PC-3 (cell line): ENCODE results near the gene CLPTM1L. TPM values are rescaled to one million over a fixed set of nuclear protein-coding genes. Genes with fewer than 3 reads are reported as not detected.
"Not testable (repeated sequence)": the region's sequence is repeated elsewhere in the genome, so short reads cannot be mapped to it uniquely, and the experiment has no call there.

Source experiments
- ATAC-seq: fragments of 200-7000 bp; cut with Tn5 transposase; 2 replicates; pipeline ENCODE4 v1.9.1; 2020; ENCODE audit warnings: mild to moderate bottlenecking, moderate library complexity
- BruUV-seq: library from RNA; stranded (reverse); fragments of 400-500 nt; replicated peaks from 2 replicates; lab custom pipeline; 2021; lab: Mats Ljungman, UMichigan
- CTCF ChIA-PET: fragments of 300-600 bp; sonication (Branson Sonifier 250); formaldehyde crosslinking; loops from one replicate; lab custom pipeline; 2022; ENCODE audit warnings: antibody characterized with exemption; lab: Charles Lee
- POLR2A ChIA-PET: fragments of 300-600 bp; sonication (Branson Sonifier 250); formaldehyde crosslinking; loops from one replicate; lab custom pipeline; 2022; ENCODE audit warnings: antibody characterized with exemption; ENCODE audit not compliant: unreplicated experiment; lab: Charles Lee
- DNase-seq: peaks from one replicate; pipeline ENCODE4 v3.0.0-alpha.2; 2015
- H2AFZ ChIP-seq: fragments of 300-600 bp; sonication (generic); 2 replicates; pipeline ENCODE4 v1.6.0; 2016; ENCODE audit warnings: antibody characterized with exemption, low read length
- H3F3A ChIP-seq: fragments of 300-600 bp; sonication (generic); one replicate; pipeline ENCODE4 v1.6.0; 2017; ENCODE audit warnings: antibody characterized with exemption, low read length, control low read depth, mild to moderate bottlenecking; ENCODE audit not compliant: unreplicated experiment
- H3K27ac ChIP-seq: fragments of 300-600 bp; sonication (generic); 2 replicates; pipeline ENCODE4 v1.5.1; 2016; ENCODE audit warnings: mild to moderate bottlenecking, low read length
- H3K27me3 ChIP-seq: fragments of 300-600 bp; sonication (generic); 2 replicates; pipeline ENCODE4 v1.6.1; 2016; ENCODE audit warnings: low read length, mixed read lengths
- H3K36me3 ChIP-seq: fragments of 300-600 bp; sonication (generic); 2 replicates; pipeline ENCODE4 v1.6.1; 2016; ENCODE audit warnings: low read depth, mixed run types, low read length, mixed read lengths
- H3K4me1 ChIP-seq: fragments of 300-600 bp; sonication (generic); 2 replicates; pipeline ENCODE4 v1.5.1; 2016; ENCODE audit warnings: low read length; ENCODE audit not compliant: insufficient read depth
- H3K4me2 ChIP-seq: fragments of 300-600 bp; sonication (generic); 2 replicates; pipeline ENCODE4 v1.6.0; 2016; ENCODE audit warnings: low read length
- H3K4me3 ChIP-seq: fragments of 300-600 bp; sonication (generic); 2 replicates; pipeline ENCODE4 v1.5.1; 2016; ENCODE audit warnings: mild to moderate bottlenecking, low read length, mixed read lengths
- H3K79me2 ChIP-seq: fragments of 300-600 bp; sonication (generic); 2 replicates; pipeline ENCODE4 v1.6.1; 2017; ENCODE audit warnings: low read length, mixed read lengths
- H3K9ac ChIP-seq: fragments of 300-600 bp; sonication (generic); 2 replicates; pipeline ENCODE4 v1.6.0; 2016; ENCODE audit warnings: mild to moderate bottlenecking, low read length
- H3K9me2 ChIP-seq: fragments of 300-600 bp; sonication (generic); replicated peaks from 2 replicates; pipeline ENCODE4 v1.6.1; 2016; ENCODE audit warnings: mixed run types, low read length, mixed read lengths
- H3K9me3 ChIP-seq: fragments of 300-600 bp; sonication (generic); 2 replicates; pipeline ENCODE4 v1.6.1; 2016; ENCODE audit warnings: low read length, mixed read lengths
- H4K20me1 ChIP-seq: fragments of 300-600 bp; sonication (generic); 2 replicates; pipeline ENCODE4 v1.6.1; 2016; ENCODE audit warnings: low read length, mixed read lengths
- EZH2 ChIP-seq: fragments of 300-600 bp; sonication (generic); IDR thresholded peaks from one replicate; pipeline ENCODE4 v1.6.1; 2017; ENCODE audit warnings: antibody characterized with exemption, mild to moderate bottlenecking, low read length; ENCODE audit not compliant: unreplicated experiment
- EZH2phosphoT487 ChIP-seq: fragments of 300-600 bp; sonication (generic); IDR thresholded peaks from 2 replicates; pipeline ENCODE4 v1.6.1; 2018; ENCODE audit warnings: mild to moderate bottlenecking, antibody characterized with exemption, low read length, borderline replicate concordance
- intact Hi-C: fragments of 100-400 bp; cut with micrococcal nuclease; formaldehyde crosslinking; loops from 2 replicates; pipeline ENCODE4 v1.9.0; 2023
- total RNA-seq: library from RNA; depleted of rRNA; stranded (reverse); fragments of >200 nt; gene quantifications from 2 replicates; pipeline ENCODE4 v1.2.3, GENCODE V29; 2014
- TF ChIP-seq, protein P1 (sequence below): fragments of 300-600 bp; sonication (generic); conservative IDR thresholded peaks from 2 replicates; pipeline ENCODE4 v1.5.1; 2017; ENCODE audit warnings: antibody characterized with exemption, low read depth, mild to moderate bottlenecking, low read length

The CLPTM1L gene
- total RNA-seq, 1 experiment from 2014 or later: 463 TPM

DNA sequence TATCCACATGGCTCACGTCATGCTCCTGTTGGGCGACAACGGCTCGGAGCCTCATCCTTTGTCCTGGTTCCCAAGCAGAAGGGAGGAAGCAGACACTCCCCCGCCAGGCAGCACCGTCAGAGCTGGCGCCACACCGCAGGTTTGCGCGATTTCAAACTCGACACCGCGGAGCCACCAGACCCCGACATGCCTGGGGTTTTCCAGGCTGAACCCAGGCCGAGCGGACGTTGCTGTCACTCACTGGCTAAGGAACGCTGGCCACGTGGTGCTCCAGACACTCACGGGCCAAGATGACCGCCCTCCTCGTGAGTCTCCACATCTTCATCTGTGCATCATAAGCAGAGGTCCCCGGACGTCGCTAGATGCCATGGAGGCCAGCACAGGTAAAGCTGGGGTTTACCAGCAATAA lies 59.0 kb downstream of the CLPTM1L start:
- ATAC-seq: no peak
- ChIA-PET POLR2A (no interaction called here), CTCF (no interaction called here)
- Histone ChIP-seq H4K20me1 (no peaks in the 10 kb centered on the region), H2AFZ (no peak overlapping the region), H3K79me2 (no peaks in the 10 kb centered on the region), H3F3A (no peaks in the 10 kb centered on the region), H3K9me3 (no peaks in the 10 kb centered on the region), H3K4me2 (no peak overlapping the region), H3K4me1 (no peaks in the 10 kb centered on the region), H3K9me2 (no peaks in the 10 kb centered on the region), H3K27me3 (no peaks in the 10 kb centered on the region), H3K27ac (no peak overlapping the region), H3K4me3 (no peak overlapping the region), H3K9ac (no peak overlapping the region), H3K36me3 (no peaks in the 10 kb centered on the region)
- no peak for DNase-seq
- BruUV-seq: no TSS peak
- intact Hi-C loops: no loop called here
- no peak for TF ChIP-seq EZH2phosphoT487
- TF ChIP-seq, protein P1, sequence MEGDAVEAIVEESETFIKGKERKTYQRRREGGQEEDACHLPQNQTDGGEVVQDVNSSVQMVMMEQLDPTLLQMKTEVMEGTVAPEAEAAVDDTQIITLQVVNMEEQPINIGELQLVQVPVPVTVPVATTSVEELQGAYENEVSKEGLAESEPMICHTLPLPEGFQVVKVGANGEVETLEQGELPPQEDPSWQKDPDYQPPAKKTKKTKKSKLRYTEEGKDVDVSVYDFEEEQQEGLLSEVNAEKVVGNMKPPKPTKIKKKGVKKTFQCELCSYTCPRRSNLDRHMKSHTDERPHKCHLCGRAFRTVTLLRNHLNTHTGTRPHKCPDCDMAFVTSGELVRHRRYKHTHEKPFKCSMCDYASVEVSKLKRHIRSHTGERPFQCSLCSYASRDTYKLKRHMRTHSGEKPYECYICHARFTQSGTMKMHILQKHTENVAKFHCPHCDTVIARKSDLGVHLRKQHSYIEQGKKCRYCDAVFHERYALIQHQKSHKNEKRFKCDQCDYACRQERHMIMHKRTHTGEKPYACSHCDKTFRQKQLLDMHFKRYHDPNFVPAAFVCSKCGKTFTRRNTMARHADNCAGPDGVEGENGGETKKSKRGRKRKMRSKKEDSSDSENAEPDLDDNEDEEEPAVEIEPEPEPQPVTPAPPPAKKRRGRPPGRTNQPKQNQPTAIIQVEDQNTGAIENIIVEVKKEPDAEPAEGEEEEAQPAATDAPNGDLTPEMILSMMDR: no peak
- no peak for TF ChIP-seq EZH2

DNA sequence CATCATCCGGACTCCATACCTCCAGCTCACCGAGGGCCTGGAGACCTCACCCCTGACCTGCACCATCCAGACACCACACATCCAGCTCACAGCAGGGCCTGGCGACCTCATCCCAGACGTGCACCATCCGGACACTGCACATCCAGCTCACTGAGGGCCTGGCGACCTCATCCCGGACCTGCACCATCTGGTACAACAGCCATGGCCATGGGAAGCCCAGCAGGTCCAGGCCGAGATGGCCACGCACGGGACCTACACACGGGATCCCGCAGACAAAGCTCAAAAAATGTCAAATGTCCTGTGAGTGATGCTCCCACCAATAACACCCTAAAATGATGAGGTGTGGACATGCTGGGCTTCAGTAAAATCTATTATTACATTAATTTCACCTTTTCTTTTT lies 59.8 kb downstream of the CLPTM1L start:
- TF ChIP-seq EZH2phosphoT487: no peak
- no peak for TF ChIP-seq EZH2
- TF ChIP-seq, protein P1: no peak
- no peak overlapping the region for H3K27ac ChIP-seq
- no peaks in the 10 kb centered on the region for H3K9me2 ChIP-seq
- no peaks in the 10 kb centered on the region for H3K27me3 ChIP-seq
- no peaks in the 10 kb centered on the region for H3K79me2 ChIP-seq
- H3K4me1 ChIP-seq: no peaks in the 10 kb centered on the region
- ATAC-seq (no peak), DNase-seq (no peak)
- no peak overlapping the region for H3K4me3 ChIP-seq
- POLR2A ChIA-PET: no interaction called here
- H3F3A ChIP-seq: no peaks in the 10 kb centered on the region
- no peaks in the 10 kb centered on the region for H3K9me3 ChIP-seq
- no peak overlapping the region for H2AFZ ChIP-seq
- no peak overlapping the region for H3K4me2 ChIP-seq
- H3K9ac ChIP-seq: no peak overlapping the region
- CTCF ChIA-PET: no interaction called here
- intact Hi-C loops: no loop called here
- H3K36me3 ChIP-seq: no peaks in the 10 kb centered on the region
- no peaks in the 10 kb centered on the region for H4K20me1 ChIP-seq
- BruUV-seq: no TSS peak

DNA sequence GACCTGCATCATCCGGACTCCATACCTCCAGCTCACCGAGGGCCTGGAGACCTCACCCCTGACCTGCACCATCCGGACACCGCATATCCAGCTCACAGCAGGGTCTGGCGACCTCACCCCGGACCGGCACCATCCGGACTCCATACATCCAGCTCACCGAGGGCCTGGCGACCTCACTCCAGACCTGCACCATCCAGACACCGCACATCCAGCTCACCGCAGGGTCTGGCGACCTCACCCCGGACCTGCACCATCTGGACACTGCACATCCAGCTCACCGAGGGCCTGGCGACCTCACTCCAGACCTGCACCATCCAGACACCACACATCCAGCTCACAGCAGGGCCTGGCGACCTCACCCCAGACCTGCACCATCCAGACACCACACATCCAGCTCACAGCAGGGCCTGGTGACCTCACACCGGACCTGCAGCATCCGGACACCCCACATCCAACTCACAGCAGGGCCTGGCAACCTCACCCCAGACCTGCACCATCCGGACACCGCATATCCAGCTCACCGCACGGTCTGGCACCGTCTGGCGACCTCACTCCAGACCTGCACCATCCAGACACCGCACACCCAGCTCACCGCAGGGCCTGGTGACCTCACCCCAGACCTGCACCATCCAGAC lies 60.4 kb downstream of the CLPTM1L start:
- H3K27ac ChIP-seq, H3K9ac ChIP-seq, H2AFZ ChIP-seq, H3F3A ChIP-seq, H3K36me3 ChIP-seq, DNase-seq, H3K9me2 ChIP-seq, ATAC-seq, H3K79me2 ChIP-seq, intact Hi-C loops, H3K27me3 ChIP-seq, H3K4me3 ChIP-seq, H3K4me1 ChIP-seq, H4K20me1 ChIP-seq, H3K4me2 ChIP-seq, H3K9me3 ChIP-seq, POLR2A ChIA-PET, BruUV-seq: not testable (repeated sequence)
- CTCF ChIA-PET: interaction anchor here (0.6 kb wide), 1 partner anchor 88 kb away, joined by 3 read pairs; no protein-coding TSS in a partner anchor

DNA sequence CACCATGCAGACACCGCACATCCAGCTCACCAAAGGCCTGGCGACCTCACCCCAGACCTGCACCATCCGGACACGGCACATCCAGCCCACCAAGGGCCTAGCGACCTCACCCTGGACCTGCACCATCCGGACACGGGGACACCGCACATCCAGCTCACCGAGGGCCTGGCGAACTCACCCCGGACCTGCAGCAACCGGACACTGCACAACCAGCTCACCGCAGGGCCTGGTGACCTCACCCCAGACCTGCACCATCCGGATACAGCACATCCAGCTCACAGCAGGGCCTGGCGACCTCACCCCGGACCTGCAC lies 61.2 kb downstream of the CLPTM1L start:
- H3K79me2 ChIP-seq, H2AFZ ChIP-seq, H3K4me2 ChIP-seq, H3K4me1 ChIP-seq, H3K36me3 ChIP-seq, H3F3A ChIP-seq, H4K20me1 ChIP-seq, BruUV-seq, H3K9me2 ChIP-seq, ATAC-seq, H3K9me3 ChIP-seq, DNase-seq, H3K27ac ChIP-seq, POLR2A ChIA-PET, H3K27me3 ChIP-seq, intact Hi-C loops, H3K4me3 ChIP-seq, H3K9ac ChIP-seq: not testable (repeated sequence)
- CTCF ChIA-PET: interaction anchor here (0.6 kb wide), 1 partner anchor 88 kb away, joined by 3 read pairs; no protein-coding TSS in a partner anchor

DNA sequence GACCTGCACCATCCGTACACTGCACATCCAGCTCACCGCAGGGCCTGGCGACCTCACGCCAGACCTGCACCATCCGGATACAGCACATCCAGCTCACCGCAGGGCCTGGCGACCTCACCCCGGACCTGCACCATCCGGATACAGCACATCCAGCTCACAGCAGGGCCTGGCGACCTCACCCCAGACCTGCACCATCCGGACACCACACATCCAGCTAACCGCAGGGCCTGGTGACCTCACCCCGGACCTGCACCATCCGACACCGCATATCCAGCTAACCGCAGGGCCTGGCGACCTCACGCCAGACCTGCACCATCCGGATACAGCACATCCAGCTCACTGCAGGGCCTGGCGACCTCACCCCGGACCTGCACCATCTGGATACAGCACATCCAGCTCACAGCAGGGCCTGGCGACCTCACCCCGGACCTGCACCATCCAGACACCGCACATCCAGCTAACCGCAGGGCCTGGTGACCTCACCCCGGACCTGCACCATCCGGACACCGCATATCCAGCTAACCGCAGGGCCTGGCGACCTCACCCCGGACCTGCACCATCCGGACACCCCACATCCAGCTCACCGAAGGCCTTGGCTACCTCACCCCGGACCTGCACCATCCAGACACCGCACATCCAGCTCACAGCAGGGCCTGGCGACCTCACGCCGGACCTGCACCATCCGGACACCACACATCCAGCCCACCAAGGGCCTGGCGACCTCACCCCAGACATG lies 61.7 kb downstream of the CLPTM1L start:
- DNase-seq, H4K20me1 ChIP-seq, H3F3A ChIP-seq, POLR2A ChIA-PET, H2AFZ ChIP-seq, intact Hi-C loops, H3K27me3 ChIP-seq, H3K4me1 ChIP-seq, H3K4me2 ChIP-seq, H3K27ac ChIP-seq, CTCF ChIA-PET, BruUV-seq, H3K36me3 ChIP-seq, H3K9me2 ChIP-seq, ATAC-seq, H3K9ac ChIP-seq, H3K4me3 ChIP-seq, H3K9me3 ChIP-seq, H3K79me2 ChIP-seq: not testable (repeated sequence)
